Psoas muscle (tissue), 8 donors: ENCODE data around the gene PIH1D1. TPM values are rescaled to one million over a fixed set of nuclear protein-coding genes. Genes with fewer than 3 reads are reported as not detected.

Experiments used
- ATAC-seq, 4 donors: fragments of 200-7000 bp; cut with Tn5 transposase; one replicate each; pipeline ENCODE4 v1.9.1; 2020; ENCODE audit warnings: moderate library complexity in 3 of 4, mild to moderate bottlenecking in 2 of 4
- DNase-seq, 2 donors: peaks; one replicate each; pipeline ENCODE4 v3.0.0-alpha.2; 2020
- H3K27ac ChIP-seq: fragments of 200-600 bp; one replicate; pipeline ENCODE4 v1.8.0; 2022
- H3K27me3 ChIP-seq, 3 donors: fragments of 200-600 bp in 1 of 3; one replicate each; pipeline versions ENCODE4 v1.6.1 to v1.8.0; 2013 to 2022; ENCODE audit warnings: low read length in 2 of 3, mild to moderate bottlenecking in 2 of 3, moderate library complexity in 1 of 3; ENCODE audit not compliant: insufficient read depth in 3 of 3
- H3K36me3 ChIP-seq, 2 donors: fragments of 200-600 bp in 1 of 2; one replicate each; pipeline versions ENCODE4 v1.6.1 to v1.8.0; 2013 to 2022; ENCODE audit warnings: low read depth in 1 of 2, mild to moderate bottlenecking in 1 of 2, moderate library complexity in 1 of 2; ENCODE audit not compliant: insufficient read depth in 1 of 2
- H3K4me1 ChIP-seq: fragments of 200-600 bp; one replicate; pipeline ENCODE4 v1.8.0; 2022
- H3K4me3 ChIP-seq: fragments of 200-600 bp; one replicate; pipeline ENCODE4 v1.8.0; 2022; ENCODE audit warnings: mild to moderate bottlenecking
- H3K9me3 ChIP-seq: fragments of 200-600 bp; one replicate; pipeline ENCODE4 v1.8.0; 2022
- CTCF ChIP-seq: fragments of 200-600 bp; IDR thresholded peaks from one replicate; pipeline ENCODE4 v1.8.0; 2022; ENCODE audit warnings: antibody characterized with exemption
- WGBS, 3 donors: extraction: QIAGEN DNeasy Blood & Tissue Kit; methylation state at CpG; one replicate each; pipeline versions ENCODE4 v1.1.6 to v1.1.7; 2013; 5-methylcytosine and 5-hydroxymethylcytosine counted together
- intact Hi-C, 2 donors: fragments of 100-400 bp; cut with DNase I; formaldehyde crosslinking; loops; one replicate each; pipeline versions ENCODE4 v1.11.0 to v1.14.2; 2022
- polyA plus RNA-seq, 3 donors: library from polyadenylated mRNA; stranded (reverse); fragments of 200-250 nt; gene quantifications; one replicate each; pipeline ENCODE4 v1.2.3, GENCODE V29; 2013
- total RNA-seq, 4 donors: library from RNA; stranded (reverse); fragmentation: NEBNext Ultra II Directional in 2 of 4; extraction: Animal tissue kit (Norgen Biotek cat#: 25700) in 2 of 4; gene quantifications; one replicate each; pipeline versions ENCODE4 v1.2.1 to v1.2.4, GENCODE V29; 2021 to 2023
- donor health status: healthy with polysubstance abuse.
- donor health status: DM: no; HTN: no; CAD: no; lungs with moderate emphysema.
- donor health status: Bipolar disorder and iron deficiency.
- donor health status: healthy.
- donor health status: DM: yes; HTN: yes; CAD: no.
- donor health status: DM: no; HTN: no; CAD: no.
- donor health status: DM: no; HTN: no; CAD: no.
- donor health status: DM: yes; HTN: yes; CAD: no.

The PIH1D1 gene
- total and polyA plus RNA-seq, 7 donors, result 37.2 to 69.8 (median 46.4) TPM

DNA sequence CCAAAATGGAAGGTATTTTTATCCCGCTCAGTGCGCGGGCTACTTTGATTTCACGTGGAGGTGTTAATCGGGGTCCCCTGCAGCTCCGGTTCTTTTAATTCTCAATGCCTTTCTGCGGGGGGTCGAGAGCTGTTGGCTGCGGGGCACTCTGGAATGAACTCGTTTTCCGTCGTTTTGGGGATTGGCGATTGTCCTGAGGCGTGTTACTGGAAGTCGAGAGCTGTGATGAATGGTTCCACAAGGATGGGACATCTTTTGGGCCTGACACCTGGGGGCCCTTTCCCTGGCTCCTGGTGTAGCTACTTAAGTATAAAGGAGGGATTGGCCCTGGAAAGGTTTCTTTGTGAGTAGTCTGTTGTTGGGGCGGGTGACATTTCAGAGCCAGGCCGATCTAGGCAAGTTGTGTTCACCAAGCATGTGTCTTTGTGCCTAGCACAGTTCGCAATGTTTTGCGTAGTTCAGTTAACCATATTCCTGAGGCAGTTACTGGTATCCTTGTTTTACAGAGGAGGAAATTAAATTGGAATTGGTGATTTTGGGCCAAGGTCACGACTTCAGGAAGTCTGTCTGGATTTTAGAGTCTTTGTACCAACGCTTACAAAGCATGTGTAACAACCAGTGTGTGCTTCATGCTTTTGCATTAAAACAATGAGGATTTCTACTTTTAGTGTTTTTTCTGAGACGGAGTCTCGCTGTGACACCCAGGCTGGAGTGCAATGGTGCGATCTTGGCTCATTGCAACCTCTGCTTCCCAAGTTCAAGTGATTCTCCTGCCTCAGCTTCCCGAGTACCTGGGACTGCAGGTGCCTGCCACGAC is 36.6 kb upstream of the PIH1D1 start:
- Histone ChIP-seq H3K27me3 (no peaks in the 10 kb centered on the region), H3K36me3 (peaks cover 12 to 48% of the 10 kb centered on the region in 2 donors), H3K4me3 (peak overlapping the region; percentile 98), H3K4me1 (peaks cover 24% of the 10 kb centered on the region), H3K27ac (peak overlapping the region; percentile 95), H3K9me3 (no peaks in the 10 kb centered on the region)
- ATAC-seq (no peak), DNase-seq (no peak)
- intact Hi-C loops, result no loop called here
- no peak for TF ChIP-seq CTCF
- WGBS, 3 donors, result 1 to 2% (median 1%) methylated on average over 26 of the region's 26 CpGs

GRCh38 chr19:49487277-49488045 is 35.8 kb upstream of the PIH1D1 start, which contains the start of gene RPL13A:
RPL13A (plus strand) TSS chr19:49487608; CDS start chr19:49487630, 22 bp downstream.
- Histone ChIP-seq H3K27me3 (no peaks in the 10 kb centered on the region), H3K4me3 (peak within 1 kb of the TSS; percentile 98), H3K36me3 (peaks cover 11 to 40% of the 10 kb centered on the region in 2 donors), H3K27ac (peak within 1 kb of the TSS; percentile 95), H3K4me1 (peaks cover 24% of the 10 kb centered on the region), H3K9me3 (no peaks in the 10 kb centered on the region)
- ATAC-seq (peak; percentile 95 to 96 (median 96)), DNase-seq (peak; percentile 100)
- TF ChIP-seq CTCF, result no peak
- intact Hi-C loops, result no loop called here
- WGBS, 3 donors, result 0% methylated on average over 57 of the region's 57 CpGs

GRCh38 chr19:49486710-49487276 is 35.2 kb upstream of the PIH1D1 start:
- Histone ChIP-seq H3K9me3 (no peaks in the 10 kb centered on the region), H3K36me3 (peaks cover 5 to 33% of the 10 kb centered on the region in 2 donors), H3K27ac (peak overlapping the region; percentile 87), H3K4me3 (peak overlapping the region; percentile 98), H3K4me1 (peaks cover 24% of the 10 kb centered on the region), H3K27me3 (no peaks in the 10 kb centered on the region)
- DNase-seq (no peak), ATAC-seq (no peak)
- intact Hi-C loops, result no loop called here
- TF ChIP-seq CTCF, result no peak
- WGBS, 3 donors, result 64 to 67% (median 64%) methylated on average over 22 to 23 of the region's 23 CpGs

GRCh38 chr19:49486232-49486631 is 34.6 kb upstream of the PIH1D1 start:
- peaks cover 4 to 28% of the 10 kb centered on the region in 2 donors for H3K36me3 ChIP-seq
- no peaks in the 10 kb centered on the region for H3K9me3 ChIP-seq
- no peak overlapping the region for H3K27ac ChIP-seq
- TF ChIP-seq CTCF, result no peak
- ATAC-seq (no peak), DNase-seq (no peak)
- no peaks in the 10 kb centered on the region for H3K27me3 ChIP-seq
- intact Hi-C loops, result no loop called here
- H3K4me3 ChIP-seq, result no peak overlapping the region
- 86 to 91% (median 88%) methylated on average over 7 of the region's 7 CpGs for WGBS, 3 donors
- peaks cover 24% of the 10 kb centered on the region for H3K4me1 ChIP-seq
